Glutamatergic neuron (in vitro differentiated cells): ENCODE measurements around the gene KNDC1. TPM values are rescaled to one million over a fixed set of nuclear protein-coding genes. Genes with fewer than 3 reads are reported as not detected.

Experiments
- DNase-seq: peaks from one replicate; pipeline ENCODE4 v3.0.0; 2022
- H3K27ac Mint-ChIP-seq: one replicate; pipeline ENCODE4 v1.8.0; 2020; ENCODE audit warnings: mild to moderate bottlenecking, mixed read lengths, inconsistent platforms; ENCODE audit not compliant: unreplicated experiment
- H3K27me3 Mint-ChIP-seq: one replicate; pipeline ENCODE4 v1.8.0; 2020; ENCODE audit warnings: mild to moderate bottlenecking, moderate library complexity, mixed read lengths, inconsistent platforms; ENCODE audit not compliant: unreplicated experiment
- H3K36me3 Mint-ChIP-seq: one replicate; pipeline ENCODE4 v1.8.0; 2020; ENCODE audit warnings: mild to moderate bottlenecking, mixed read lengths, inconsistent platforms; ENCODE audit not compliant: unreplicated experiment
- H3K4me1 Mint-ChIP-seq: one replicate; pipeline ENCODE4 v1.8.0; 2020; ENCODE audit warnings: mild to moderate bottlenecking, low read depth, mixed read lengths, inconsistent platforms; ENCODE audit not compliant: unreplicated experiment
- H3K4me3 Mint-ChIP-seq: one replicate; pipeline ENCODE4 v1.8.0; 2020; ENCODE audit warnings: mild to moderate bottlenecking, mixed read lengths, inconsistent platforms; ENCODE audit not compliant: unreplicated experiment
- H3K9me3 Mint-ChIP-seq: one replicate; pipeline ENCODE4 v1.8.0; 2020; ENCODE audit warnings: mild to moderate bottlenecking, moderate library complexity, mixed read lengths, inconsistent platforms; ENCODE audit not compliant: unreplicated experiment
- total RNA-seq: library from RNA; stranded (reverse); fragmentation: NEBNext Ultra II Directional; extraction: Animal tissue kit (Norgen Biotek cat#: 25700); gene quantifications from one replicate; pipeline ENCODE4 v1.2.1, GENCODE V29; 2021; ENCODE audit not compliant: unreplicated experiment
- TF ChIP-seq, protein P1 (sequence below): fragments of 200-600 bp; sonication (generic); IDR thresholded peaks from one replicate; pipeline ENCODE4 v1.5.0; 2021; ENCODE audit not compliant: partially characterized antibody, unreplicated experiment

The KNDC1 gene
- total RNA-seq, 1 donor from 2014 or later, result 7.4 TPM

GRCh38 chr10:133226251-133226808, 66.3 kb downstream of the KNDC1 start:
- Mint-ChIP-seq H3K4me3 (no peak overlapping the region), H3K27me3 (peaks cover 13% of the 10 kb centered on the region), H3K9me3 (peaks cover 5% of the 10 kb centered on the region), H3K4me1 (peaks cover 2% of the 10 kb centered on the region), H3K27ac (no peak overlapping the region), H3K36me3 (no peaks in the 10 kb centered on the region)
- no peak for DNase-seq
- TF ChIP-seq, protein P1, sequence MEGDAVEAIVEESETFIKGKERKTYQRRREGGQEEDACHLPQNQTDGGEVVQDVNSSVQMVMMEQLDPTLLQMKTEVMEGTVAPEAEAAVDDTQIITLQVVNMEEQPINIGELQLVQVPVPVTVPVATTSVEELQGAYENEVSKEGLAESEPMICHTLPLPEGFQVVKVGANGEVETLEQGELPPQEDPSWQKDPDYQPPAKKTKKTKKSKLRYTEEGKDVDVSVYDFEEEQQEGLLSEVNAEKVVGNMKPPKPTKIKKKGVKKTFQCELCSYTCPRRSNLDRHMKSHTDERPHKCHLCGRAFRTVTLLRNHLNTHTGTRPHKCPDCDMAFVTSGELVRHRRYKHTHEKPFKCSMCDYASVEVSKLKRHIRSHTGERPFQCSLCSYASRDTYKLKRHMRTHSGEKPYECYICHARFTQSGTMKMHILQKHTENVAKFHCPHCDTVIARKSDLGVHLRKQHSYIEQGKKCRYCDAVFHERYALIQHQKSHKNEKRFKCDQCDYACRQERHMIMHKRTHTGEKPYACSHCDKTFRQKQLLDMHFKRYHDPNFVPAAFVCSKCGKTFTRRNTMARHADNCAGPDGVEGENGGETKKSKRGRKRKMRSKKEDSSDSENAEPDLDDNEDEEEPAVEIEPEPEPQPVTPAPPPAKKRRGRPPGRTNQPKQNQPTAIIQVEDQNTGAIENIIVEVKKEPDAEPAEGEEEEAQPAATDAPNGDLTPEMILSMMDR, result no peak

GRCh38 chr10:133227256-133227655, 67.2 kb downstream of the KNDC1 start:
- H3K4me1 Mint-ChIP-seq, result peaks cover 2% of the 10 kb centered on the region
- peaks cover 5% of the 10 kb centered on the region for H3K9me3 Mint-ChIP-seq
- H3K4me3 Mint-ChIP-seq, result no peak overlapping the region
- peaks cover 17% of the 10 kb centered on the region for H3K27me3 Mint-ChIP-seq
- TF ChIP-seq, protein P1, result no peak
- no peaks in the 10 kb centered on the region for H3K36me3 Mint-ChIP-seq
- no peak for DNase-seq
- H3K27ac Mint-ChIP-seq, result no peak overlapping the region

- Mint-ChIP-seq H3K36me3 (no peaks in the 10 kb centered on the region), H3K27ac (no peak overlapping the region), H3K4me3 (peak overlapping the region; percentile 69), H3K27me3 (peaks cover 26% of the 10 kb centered on the region), H3K9me3 (peaks cover 7% of the 10 kb centered on the region), H3K4me1 (peaks cover 2% of the 10 kb centered on the region)
- TF ChIP-seq, protein P1, result no peak
- no peak for DNase-seq
Observed at GRCh38 chr10:133229265-133230043, 69.4 kb downstream of the KNDC1 start.

- DNase-seq, result peak; percentile 42
- Mint-ChIP-seq H3K27me3 (peaks cover 27% of the 10 kb centered on the region), H3K27ac (no peak within 1 kb of the TSS), H3K4me1 (peaks cover 2% of the 10 kb centered on the region), H3K36me3 (no peaks in the 10 kb centered on the region), H3K9me3 (peaks cover 7% of the 10 kb centered on the region), H3K4me3 (peak within 1 kb of the TSS; percentile 69)
- TF ChIP-seq, protein P1, result no peak
Observed at GRCh38 chr10:133230044-133230361, 70.0 kb downstream of the KNDC1 start, which contains the start of gene UTF1. TSS of gene UTF1 (plus strand) at chr10:133230217. CDS start at chr10:133230289, 72 bp downstream.
